SK-N-SH treated with all-trans-retinoic acid at 6 μM for 48 hours (cell line): ENCODE data around the gene DYNC1I2.

ENCODE experiments used
- ARNTL ChIP-seq: fragments of 450-650 bp; formaldehyde crosslinking; IDR thresholded peaks from 2 replicates; pipeline ENCODE4 v1.5.0; 2020; ENCODE audit warnings: low read depth, mild to moderate bottlenecking, moderate library complexity, borderline replicate concordance
- CSDC2 ChIP-seq: fragments of 250-450 bp; sonication (Bioruptor Pico); IDR thresholded peaks from 2 replicates; pipeline ENCODE4 v1.5.0; 2020; ENCODE audit warnings: mild to moderate bottlenecking, moderate library complexity
- GLIS3 ChIP-seq: fragments of 250-450 bp; sonication (Bioruptor Pico); IDR thresholded peaks from 2 replicates; pipeline ENCODE4 v1.5.0; 2020; ENCODE audit warnings: mild to moderate bottlenecking, moderate library complexity
- ISL1 ChIP-seq: fragments of 250-450 bp; sonication (Bioruptor Pico); IDR thresholded peaks from 2 replicates; pipeline ENCODE4 v2.1.2; 2022; ENCODE audit warnings: mild to moderate bottlenecking, moderate library complexity
- PPARA ChIP-seq: fragments of 250-450 bp; sonication (Bioruptor Pico); IDR thresholded peaks from 2 replicates; pipeline ENCODE4 v1.5.0; 2020; ENCODE audit warnings: mild to moderate bottlenecking, borderline replicate concordance
- TOX ChIP-seq: fragments of 250-450 bp; sonication (Bioruptor Pico); IDR thresholded peaks from 2 replicates; pipeline ENCODE4 v1.8.0; 2021; ENCODE audit warnings: mild to moderate bottlenecking, moderate library complexity, borderline replicate concordance
- ZC3H10 ChIP-seq: fragments of 250-450 bp; sonication (Bioruptor Pico); IDR thresholded peaks from 2 replicates; pipeline ENCODE4 v1.5.1; 2021; ENCODE audit warnings: mild to moderate bottlenecking, moderate library complexity
- ZNF565 ChIP-seq: fragments of 450-650 bp; formaldehyde crosslinking; conservative IDR thresholded peaks from 2 replicates; pipeline ENCODE4 v1.5.0; 2020; ENCODE audit warnings: low read depth, mild to moderate bottlenecking, moderate library complexity
- TF ChIP-seq, protein P1 (sequence below): fragments of 250-450 bp; sonication (Bioruptor Pico); IDR thresholded peaks from 2 replicates; pipeline ENCODE4 v1.8.0; 2020; ENCODE audit warnings: mild to moderate bottlenecking, moderate library complexity, borderline replicate concordance
- TF ChIP-seq, protein P2 (sequence below): fragments of 250-450 bp; sonication (Bioruptor Pico); IDR thresholded peaks from 2 replicates; pipeline ENCODE4 v1.5.1; 2020; ENCODE audit warnings: low read depth, mild to moderate bottlenecking, moderate library complexity
- TF ChIP-seq, protein P3 (sequence below): fragments of 250-450 bp; sonication (Bioruptor Pico); IDR thresholded peaks from 2 replicates; pipeline ENCODE4 v1.5.1; 2021; ENCODE audit warnings: mild to moderate bottlenecking, moderate library complexity
- TF ChIP-seq, protein P4 (sequence below): fragments of 250-450 bp; sonication (Bioruptor Pico); IDR thresholded peaks from 2 replicates; pipeline ENCODE4 v1.8.0; 2021; ENCODE audit warnings: low read depth, mild to moderate bottlenecking, moderate library complexity, borderline replicate concordance

DNA sequence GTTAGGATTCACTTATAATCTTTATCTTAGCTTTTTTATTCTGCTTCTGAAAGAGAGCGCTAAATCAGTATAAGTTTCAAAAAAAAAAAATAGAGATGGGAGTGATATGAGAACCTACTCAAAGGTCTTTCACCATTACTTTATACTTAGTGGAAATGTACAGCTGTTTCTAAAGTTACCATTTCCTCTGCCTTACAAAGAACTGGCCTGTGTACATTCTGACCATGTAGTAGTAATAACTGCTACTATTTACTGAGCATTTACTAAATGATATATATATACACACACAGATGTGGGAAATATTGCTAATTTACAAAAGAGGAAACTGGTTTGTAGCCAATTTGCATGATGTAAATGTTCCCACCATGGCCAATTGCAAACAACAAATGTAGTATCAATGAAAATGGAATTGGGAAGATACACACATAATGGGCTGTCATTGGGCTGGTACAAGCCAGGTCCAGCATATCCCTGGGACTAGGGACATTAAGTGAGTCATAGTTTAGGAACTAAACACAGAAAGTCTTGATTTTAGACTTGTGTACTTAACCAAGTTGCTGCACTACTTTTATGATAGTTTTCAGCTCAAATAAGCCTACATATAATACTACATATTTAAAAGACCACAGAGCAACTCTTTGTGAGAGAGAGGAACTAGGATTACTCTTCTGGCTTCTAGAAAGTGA lies 67.1 kb downstream of the DYNC1I2 start:
- TF ChIP-seq ISL1 (CRISPR knock-in tag) (no peak), ARNTL (CRISPR knock-in tag) (no peak), ZC3H10 (no peak), ZNF565 (CRISPR knock-in tag) (no peak), TOX (no peak), CSDC2 (CRISPR knock-in tag) (no peak), PPARA (CRISPR knock-in tag) (no peak), GLIS3 (CRISPR knock-in tag) (no peak)
- TF ChIP-seq, protein P1, sequence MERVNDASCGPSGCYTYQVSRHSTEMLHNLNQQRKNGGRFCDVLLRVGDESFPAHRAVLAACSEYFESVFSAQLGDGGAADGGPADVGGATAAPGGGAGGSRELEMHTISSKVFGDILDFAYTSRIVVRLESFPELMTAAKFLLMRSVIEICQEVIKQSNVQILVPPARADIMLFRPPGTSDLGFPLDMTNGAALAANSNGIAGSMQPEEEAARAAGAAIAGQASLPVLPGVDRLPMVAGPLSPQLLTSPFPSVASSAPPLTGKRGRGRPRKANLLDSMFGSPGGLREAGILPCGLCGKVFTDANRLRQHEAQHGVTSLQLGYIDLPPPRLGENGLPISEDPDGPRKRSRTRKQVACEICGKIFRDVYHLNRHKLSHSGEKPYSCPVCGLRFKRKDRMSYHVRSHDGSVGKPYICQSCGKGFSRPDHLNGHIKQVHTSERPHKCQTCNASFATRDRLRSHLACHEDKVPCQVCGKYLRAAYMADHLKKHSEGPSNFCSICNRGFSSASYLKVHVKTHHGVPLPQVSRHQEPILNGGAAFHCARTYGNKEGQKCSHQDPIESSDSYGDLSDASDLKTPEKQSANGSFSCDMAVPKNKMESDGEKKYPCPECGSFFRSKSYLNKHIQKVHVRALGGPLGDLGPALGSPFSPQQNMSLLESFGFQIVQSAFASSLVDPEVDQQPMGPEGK (CRISPR knock-in tag) = no peak
- TF ChIP-seq, protein P2, sequence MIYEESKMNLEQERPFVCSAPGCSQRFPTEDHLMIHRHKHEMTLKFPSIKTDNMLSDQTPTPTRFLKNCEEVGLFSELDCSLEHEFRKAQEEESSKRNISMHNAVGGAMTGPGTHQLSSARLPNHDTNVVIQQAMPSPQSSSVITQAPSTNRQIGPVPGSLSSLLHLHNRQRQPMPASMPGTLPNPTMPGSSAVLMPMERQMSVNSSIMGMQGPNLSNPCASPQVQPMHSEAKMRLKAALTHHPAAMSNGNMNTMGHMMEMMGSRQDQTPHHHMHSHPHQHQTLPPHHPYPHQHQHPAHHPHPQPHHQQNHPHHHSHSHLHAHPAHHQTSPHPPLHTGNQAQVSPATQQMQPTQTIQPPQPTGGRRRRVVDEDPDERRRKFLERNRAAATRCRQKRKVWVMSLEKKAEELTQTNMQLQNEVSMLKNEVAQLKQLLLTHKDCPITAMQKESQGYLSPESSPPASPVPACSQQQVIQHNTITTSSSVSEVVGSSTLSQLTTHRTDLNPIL (CRISPR knock-in tag) = no peak
- TF ChIP-seq, protein P3, sequence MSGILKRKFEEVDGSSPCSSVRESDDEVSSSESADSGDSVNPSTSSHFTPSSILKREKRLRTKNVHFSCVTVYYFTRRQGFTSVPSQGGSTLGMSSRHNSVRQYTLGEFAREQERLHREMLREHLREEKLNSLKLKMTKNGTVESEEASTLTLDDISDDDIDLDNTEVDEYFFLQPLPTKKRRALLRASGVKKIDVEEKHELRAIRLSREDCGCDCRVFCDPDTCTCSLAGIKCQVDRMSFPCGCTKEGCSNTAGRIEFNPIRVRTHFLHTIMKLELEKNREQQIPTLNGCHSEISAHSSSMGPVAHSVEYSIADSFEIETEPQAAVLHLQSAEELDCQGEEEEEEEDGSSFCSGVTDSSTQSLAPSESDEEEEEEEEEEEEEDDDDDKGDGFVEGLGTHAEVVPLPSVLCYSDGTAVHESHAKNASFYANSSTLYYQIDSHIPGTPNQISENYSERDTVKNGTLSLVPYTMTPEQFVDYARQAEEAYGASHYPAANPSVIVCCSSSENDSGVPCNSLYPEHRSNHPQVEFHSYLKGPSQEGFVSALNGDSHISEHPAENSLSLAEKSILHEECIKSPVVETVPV (CRISPR knock-in tag) = no peak
- TF ChIP-seq, protein P4, sequence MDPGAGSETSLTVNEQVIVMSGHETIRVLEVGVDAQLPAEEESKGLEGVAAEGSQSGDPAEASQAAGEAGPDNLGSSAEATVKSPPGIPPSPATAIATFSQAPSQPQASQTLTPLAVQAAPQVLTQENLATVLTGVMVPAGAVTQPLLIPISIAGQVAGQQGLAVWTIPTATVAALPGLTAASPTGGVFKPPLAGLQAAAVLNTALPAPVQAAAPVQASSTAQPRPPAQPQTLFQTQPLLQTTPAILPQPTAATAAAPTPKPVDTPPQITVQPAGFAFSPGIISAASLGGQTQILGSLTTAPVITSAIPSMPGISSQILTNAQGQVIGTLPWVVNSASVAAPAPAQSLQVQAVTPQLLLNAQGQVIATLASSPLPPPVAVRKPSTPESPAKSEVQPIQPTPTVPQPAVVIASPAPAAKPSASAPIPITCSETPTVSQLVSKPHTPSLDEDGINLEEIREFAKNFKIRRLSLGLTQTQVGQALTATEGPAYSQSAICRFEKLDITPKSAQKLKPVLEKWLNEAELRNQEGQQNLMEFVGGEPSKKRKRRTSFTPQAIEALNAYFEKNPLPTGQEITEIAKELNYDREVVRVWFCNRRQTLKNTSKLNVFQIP (CRISPR knock-in tag) = no peak
